ENCODE data around the gene MED8. TPM values are rescaled to one million over a fixed set of nuclear protein-coding genes. Genes with fewer than 3 reads are reported as not detected.
"Not testable (repeated sequence)": the region's sequence is repeated elsewhere in the genome, so short reads cannot be mapped to it uniquely, and the experiment has no call there.

The MED8 gene
- total RNA-seq, 1 experiment from 2014 or later, result 81.3 TPM

GRCh38 chr1:43383449-43383848 lies 6.2 kb downstream of the MED8 start:
- DNase-seq (ENCODE audit: low read depth), result peak; percentile 32

- DNase-seq (ENCODE audit: low read depth), result peak; percentile 41
These were observed 7.4 kb downstream of the MED8 start for GRCh38 chr1:43382027-43382779.

GRCh38 chr1:43381612-43382011 lies 8.0 kb downstream of the MED8 start:
- DNase-seq (ENCODE audit: low read depth), result peak; percentile 53

GRCh38 chr1:43379476-43379875 lies 10.1 kb downstream of the MED8 start:
- DNase-seq (ENCODE audit: low read depth), result no peak

GRCh38 chr1:43377831-43378230 lies 11.8 kb downstream of the MED8 start:
- DNase-seq (ENCODE audit: low read depth), result no peak

- no peak for DNase-seq (ENCODE audit: low read depth)
These were observed 12.8 kb downstream of the MED8 start for GRCh38 chr1:43376723-43377235.

GRCh38 chr1:43373066-43373940 lies 16.3 kb downstream of the MED8 start:
- DNase-seq (ENCODE audit: low read depth), result peak; percentile 81

GRCh38 chr1:43372172-43372571 lies 17.4 kb downstream of the MED8 start:
- DNase-seq (ENCODE audit: low read depth), result no peak

- DNase-seq (ENCODE audit: low read depth), result no peak
These were observed 19.0 kb downstream of the MED8 start for GRCh38 chr1:43370564-43370963.

- DNase-seq (ENCODE audit: low read depth), result not testable (repeated sequence)
These were observed 19.8 kb downstream of the MED8 start for GRCh38 chr1:43369779-43370178.

- DNase-seq (ENCODE audit: low read depth), result no peak
These were observed 21.0 kb downstream of the MED8 start for GRCh38 chr1:43368646-43369020.

GRCh38 chr1:43367904-43368645 lies 21.5 kb downstream of the MED8 start, which contains the start of gene ELOVL1:
ELOVL1 (minus strand) TSS chr1:43368011; CDS start chr1:43365609, 2,402 bp downstream.
- peak; percentile 92 for DNase-seq (ENCODE audit: low read depth)

- no peak for DNase-seq (ENCODE audit: low read depth)
These were observed 22.3 kb downstream of the MED8 start for GRCh38 chr1:43367026-43367903.

GRCh38 chr1:43366601-43367025 lies 23.0 kb downstream of the MED8 start:
- no peak for DNase-seq (ENCODE audit: low read depth)

- DNase-seq (ENCODE audit: low read depth), result no peak
These were observed 23.4 kb downstream of the MED8 start for GRCh38 chr1:43366179-43366578.

- DNase-seq (ENCODE audit: low read depth), result no peak
These were observed 23.9 kb downstream of the MED8 start for GRCh38 chr1:43365678-43366077.

GRCh38 chr1:43363935-43364525 lies 25.6 kb downstream of the MED8 start:
- no peak for DNase-seq (ENCODE audit: low read depth)

- DNase-seq (ENCODE audit: low read depth), result peak; percentile 41
These were observed 26.2 kb downstream of the MED8 start for GRCh38 chr1:43363283-43363934.

- DNase-seq (ENCODE audit: low read depth), result peak; percentile 49
These were observed 29.0 kb downstream of the MED8 start for GRCh38 chr1:43360616-43361015.

- peak; percentile 58 for DNase-seq (ENCODE audit: low read depth)
These were observed 29.9 kb downstream of the MED8 start for GRCh38 chr1:43359696-43360095.
